ENCODE results near the gene GAGE10.
"Not testable (repeated sequence)": the region's sequence is repeated elsewhere in the genome, so short reads cannot be mapped to it uniquely, and the experiment has no call there.

DNA sequence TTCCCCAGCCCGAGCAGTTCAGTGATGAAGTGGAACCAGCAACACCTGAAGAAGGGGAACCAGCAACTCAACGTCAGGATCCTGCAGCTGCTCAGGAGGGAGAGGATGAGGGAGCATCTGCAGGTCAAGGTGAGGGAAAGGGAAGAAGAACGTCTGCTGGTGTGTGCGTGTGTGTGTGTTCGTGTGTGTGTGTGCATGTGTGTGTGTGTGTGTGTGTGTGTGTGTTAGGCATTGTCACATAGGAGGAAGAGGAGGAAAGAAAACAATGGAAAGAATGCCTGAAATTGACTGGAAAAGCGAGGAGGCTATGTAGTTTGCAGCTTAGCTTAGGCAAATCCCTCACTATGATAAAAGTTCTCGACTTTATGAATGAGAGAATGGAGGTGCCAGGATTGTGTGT, 20.3 kb downstream of the GAGE10 start:
- not testable (repeated sequence) for TF ChIP-seq POLR2A (IDR thresholded peaks at IDR 0.05)
- TF ChIP-seq, protein P1, sequence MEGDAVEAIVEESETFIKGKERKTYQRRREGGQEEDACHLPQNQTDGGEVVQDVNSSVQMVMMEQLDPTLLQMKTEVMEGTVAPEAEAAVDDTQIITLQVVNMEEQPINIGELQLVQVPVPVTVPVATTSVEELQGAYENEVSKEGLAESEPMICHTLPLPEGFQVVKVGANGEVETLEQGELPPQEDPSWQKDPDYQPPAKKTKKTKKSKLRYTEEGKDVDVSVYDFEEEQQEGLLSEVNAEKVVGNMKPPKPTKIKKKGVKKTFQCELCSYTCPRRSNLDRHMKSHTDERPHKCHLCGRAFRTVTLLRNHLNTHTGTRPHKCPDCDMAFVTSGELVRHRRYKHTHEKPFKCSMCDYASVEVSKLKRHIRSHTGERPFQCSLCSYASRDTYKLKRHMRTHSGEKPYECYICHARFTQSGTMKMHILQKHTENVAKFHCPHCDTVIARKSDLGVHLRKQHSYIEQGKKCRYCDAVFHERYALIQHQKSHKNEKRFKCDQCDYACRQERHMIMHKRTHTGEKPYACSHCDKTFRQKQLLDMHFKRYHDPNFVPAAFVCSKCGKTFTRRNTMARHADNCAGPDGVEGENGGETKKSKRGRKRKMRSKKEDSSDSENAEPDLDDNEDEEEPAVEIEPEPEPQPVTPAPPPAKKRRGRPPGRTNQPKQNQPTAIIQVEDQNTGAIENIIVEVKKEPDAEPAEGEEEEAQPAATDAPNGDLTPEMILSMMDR (IDR thresholded peaks at IDR 0.05) = not testable (repeated sequence)
